HEK293 (cell line): Measurements from ENCODE around the gene STIP1.

Experiments
- FEZF1 ChIP-seq: fragments of 450-650 bp; formaldehyde crosslinking; IDR thresholded peaks from 2 replicates; pipeline ENCODE4 v1.5.1; 2016; ENCODE audit warnings: missing biosample characterization, missing genetic modification characterization
- GLI4 ChIP-seq: fragments of 450-650 bp; formaldehyde crosslinking; IDR thresholded peaks from 2 replicates; pipeline ENCODE4 v1.5.1; 2016; ENCODE audit warnings: missing biosample characterization, missing genetic modification characterization
- REPIN1 ChIP-seq: fragments of 450-650 bp; formaldehyde crosslinking; IDR thresholded peaks from 2 replicates; pipeline ENCODE4 v1.5.1; 2017; ENCODE audit warnings: missing biosample characterization, missing genetic modification characterization, low read depth
- SCRT2 ChIP-seq: fragments of 450-650 bp; formaldehyde crosslinking; IDR thresholded peaks from 2 replicates; pipeline ENCODE4 v1.5.1; 2016; ENCODE audit warnings: missing biosample characterization, missing genetic modification characterization
- TCF7L2 ChIP-seq: IDR thresholded peaks from 2 replicates; pipeline ENCODE4 v1.6.1; 2011; ENCODE audit warnings: low read depth, mild to moderate bottlenecking, inconsistent platforms, low read length, moderate library complexity, borderline replicate concordance
- YY1 ChIP-seq: fragments of 450-650 bp; formaldehyde crosslinking; IDR thresholded peaks from 2 replicates; pipeline ENCODE4 v1.5.1; 2018; ENCODE audit warnings: missing biosample characterization, missing genetic modification characterization
- YY2 ChIP-seq: fragments of 450-650 bp; formaldehyde crosslinking; IDR thresholded peaks from 2 replicates; pipeline ENCODE4 v1.5.1; 2016; ENCODE audit warnings: missing biosample characterization, missing genetic modification characterization
- ZBTB20 ChIP-seq: fragments of 450-650 bp; formaldehyde crosslinking; IDR thresholded peaks from 2 replicates; pipeline ENCODE4 v1.5.1; 2016; ENCODE audit warnings: missing biosample characterization, missing genetic modification characterization
- ZNF223 ChIP-seq: fragments of 450-650 bp; formaldehyde crosslinking; IDR thresholded peaks from 2 replicates; pipeline ENCODE4 v1.5.1; 2016; ENCODE audit warnings: missing biosample characterization, missing genetic modification characterization
- ZNF302 ChIP-seq: fragments of 450-650 bp; formaldehyde crosslinking; IDR thresholded peaks from 2 replicates; pipeline ENCODE4 v1.5.1; 2016; ENCODE audit warnings: missing biosample characterization, missing genetic modification characterization, low read depth
- ZNF366 ChIP-seq: fragments of 450-650 bp; formaldehyde crosslinking; conservative IDR thresholded peaks from 2 replicates; pipeline ENCODE4 v1.5.1; 2016; ENCODE audit warnings: missing biosample characterization, missing genetic modification characterization
- ZNF426 ChIP-seq: fragments of 450-650 bp; formaldehyde crosslinking; IDR thresholded peaks from 2 replicates; pipeline ENCODE4 v1.5.1; 2017; ENCODE audit warnings: missing biosample characterization, missing genetic modification characterization, mild to moderate bottlenecking, inconsistent platforms, moderate library complexity
- ZNF558 ChIP-seq: fragments of 450-650 bp; formaldehyde crosslinking; IDR thresholded peaks from 2 replicates; pipeline ENCODE4 v1.5.1; 2016; ENCODE audit warnings: missing biosample characterization, missing genetic modification characterization
- ZNF585B ChIP-seq: fragments of 450-650 bp; formaldehyde crosslinking; IDR thresholded peaks from 2 replicates; pipeline ENCODE4 v1.5.1; 2016; ENCODE audit warnings: missing biosample characterization, missing genetic modification characterization
- ZNF624 ChIP-seq: fragments of 450-650 bp; formaldehyde crosslinking; IDR thresholded peaks from 2 replicates; pipeline ENCODE4 v1.5.1; 2017; ENCODE audit warnings: missing biosample characterization, missing genetic modification characterization
- ZNF677 ChIP-seq: fragments of 450-650 bp; IDR thresholded peaks from 2 replicates; pipeline ENCODE4 v1.5.0; 2018; ENCODE audit warnings: missing biosample characterization, mild to moderate bottlenecking, missing genetic modification characterization, moderate library complexity
- ZNF792 ChIP-seq: fragments of 450-650 bp; formaldehyde crosslinking; IDR thresholded peaks from 2 replicates; pipeline ENCODE4 v1.5.1; 2016; ENCODE audit warnings: missing biosample characterization, missing genetic modification characterization
- TF ChIP-seq, protein P1 (sequence below): fragments of 450-650 bp; formaldehyde crosslinking; IDR thresholded peaks from 2 replicates; pipeline ENCODE4 v1.5.1; 2016; ENCODE audit warnings: missing biosample characterization, missing genetic modification characterization
- TF ChIP-seq, protein P2 (sequence below): fragments of 450-650 bp; formaldehyde crosslinking; IDR thresholded peaks from 2 replicates; pipeline ENCODE4 v1.5.1; 2016; ENCODE audit warnings: missing biosample characterization, missing genetic modification characterization, borderline replicate concordance
- TF ChIP-seq, protein P3 (sequence below): fragments of 450-650 bp; formaldehyde crosslinking; IDR thresholded peaks from 2 replicates; pipeline ENCODE4 v1.5.1; 2016; ENCODE audit warnings: missing biosample characterization, missing genetic modification characterization
- TF ChIP-seq, protein P4 (sequence below): fragments of 450-650 bp; formaldehyde crosslinking; IDR thresholded peaks from 2 replicates; pipeline ENCODE4 v1.5.1; 2016; ENCODE audit warnings: missing biosample characterization, missing genetic modification characterization
- TF ChIP-seq, protein P5 (sequence below): fragments of 450-650 bp; formaldehyde crosslinking; IDR thresholded peaks from 2 replicates; pipeline ENCODE4 v1.5.1; 2016; ENCODE audit warnings: missing biosample characterization, missing genetic modification characterization, borderline replicate concordance

STIP1 gene

DNA sequence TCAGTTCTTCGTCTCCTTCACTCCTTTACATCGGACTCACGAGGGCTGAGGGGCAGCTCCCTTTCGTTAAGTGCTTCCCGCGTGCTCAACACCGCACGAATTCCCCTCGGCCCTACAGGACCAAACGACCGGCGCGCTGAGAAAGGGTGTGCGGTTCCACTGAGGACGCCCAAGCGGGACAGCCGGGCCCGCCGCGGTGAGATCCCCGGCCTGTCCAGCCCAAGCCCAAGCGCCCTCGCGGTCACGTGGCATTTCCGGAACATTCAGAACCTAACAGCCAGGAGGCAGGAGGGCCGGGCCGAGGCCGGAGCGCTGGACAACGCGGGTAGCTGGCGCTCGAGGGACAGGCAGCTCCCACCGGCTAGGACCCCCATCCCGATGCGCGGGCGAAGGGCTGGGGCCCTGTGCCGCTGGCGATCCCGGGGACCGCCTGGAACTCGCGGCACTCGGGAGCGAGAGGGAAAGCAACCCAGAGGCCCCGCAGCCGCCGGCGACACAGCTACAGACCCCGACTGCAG lies 737 bp upstream of the STIP1 start (continued):
- TF ChIP-seq, protein P1, sequence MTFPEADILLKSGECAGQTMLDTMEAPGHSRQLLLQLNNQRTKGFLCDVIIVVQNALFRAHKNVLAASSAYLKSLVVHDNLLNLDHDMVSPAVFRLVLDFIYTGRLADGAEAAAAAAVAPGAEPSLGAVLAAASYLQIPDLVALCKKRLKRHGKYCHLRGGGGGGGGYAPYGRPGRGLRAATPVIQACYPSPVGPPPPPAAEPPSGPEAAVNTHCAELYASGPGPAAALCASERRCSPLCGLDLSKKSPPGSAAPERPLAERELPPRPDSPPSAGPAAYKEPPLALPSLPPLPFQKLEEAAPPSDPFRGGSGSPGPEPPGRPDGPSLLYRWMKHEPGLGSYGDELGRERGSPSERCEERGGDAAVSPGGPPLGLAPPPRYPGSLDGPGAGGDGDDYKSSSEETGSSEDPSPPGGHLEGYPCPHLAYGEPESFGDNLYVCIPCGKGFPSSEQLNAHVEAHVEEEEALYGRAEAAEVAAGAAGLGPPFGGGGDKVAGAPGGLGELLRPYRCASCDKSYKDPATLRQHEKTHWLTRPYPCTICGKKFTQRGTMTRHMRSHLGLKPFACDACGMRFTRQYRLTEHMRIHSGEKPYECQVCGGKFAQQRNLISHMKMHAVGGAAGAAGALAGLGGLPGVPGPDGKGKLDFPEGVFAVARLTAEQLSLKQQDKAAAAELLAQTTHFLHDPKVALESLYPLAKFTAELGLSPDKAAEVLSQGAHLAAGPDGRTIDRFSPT (tag by site-specific recombination): no peak
- TF ChIP-seq ZNF624 (tag by site-specific recombination) (peak; percentile 16; the same call in 1 of the 2 replicates), ZNF585B (tag by site-specific recombination) (no peak), TCF7L2 (no peak), ZNF558 (no peak), FEZF1 (tag by site-specific recombination) (no peak), ZBTB20 (peak; percentile 72; the same call in 1 of the 2 replicates), ZNF302 (tag by site-specific recombination) (no peak), ZNF426 (tag by site-specific recombination) (no peak), SCRT2 (tag by site-specific recombination) (no peak), REPIN1 (tag by site-specific recombination) (no peak), YY1 (no peak), ZNF366 (tag by site-specific recombination) (no peak), ZNF677 (tag by site-specific recombination) (no peak), YY2 (no peak), ZNF223 (no peak), GLI4 (tag by site-specific recombination) (0 out of 2 replicates have a peak, but pooled peaks have one; percentile 65), ZNF792 (tag by site-specific recombination) (0 out of 2 replicates have a peak, but pooled peaks have one; percentile 43)
- TF ChIP-seq, protein P2, sequence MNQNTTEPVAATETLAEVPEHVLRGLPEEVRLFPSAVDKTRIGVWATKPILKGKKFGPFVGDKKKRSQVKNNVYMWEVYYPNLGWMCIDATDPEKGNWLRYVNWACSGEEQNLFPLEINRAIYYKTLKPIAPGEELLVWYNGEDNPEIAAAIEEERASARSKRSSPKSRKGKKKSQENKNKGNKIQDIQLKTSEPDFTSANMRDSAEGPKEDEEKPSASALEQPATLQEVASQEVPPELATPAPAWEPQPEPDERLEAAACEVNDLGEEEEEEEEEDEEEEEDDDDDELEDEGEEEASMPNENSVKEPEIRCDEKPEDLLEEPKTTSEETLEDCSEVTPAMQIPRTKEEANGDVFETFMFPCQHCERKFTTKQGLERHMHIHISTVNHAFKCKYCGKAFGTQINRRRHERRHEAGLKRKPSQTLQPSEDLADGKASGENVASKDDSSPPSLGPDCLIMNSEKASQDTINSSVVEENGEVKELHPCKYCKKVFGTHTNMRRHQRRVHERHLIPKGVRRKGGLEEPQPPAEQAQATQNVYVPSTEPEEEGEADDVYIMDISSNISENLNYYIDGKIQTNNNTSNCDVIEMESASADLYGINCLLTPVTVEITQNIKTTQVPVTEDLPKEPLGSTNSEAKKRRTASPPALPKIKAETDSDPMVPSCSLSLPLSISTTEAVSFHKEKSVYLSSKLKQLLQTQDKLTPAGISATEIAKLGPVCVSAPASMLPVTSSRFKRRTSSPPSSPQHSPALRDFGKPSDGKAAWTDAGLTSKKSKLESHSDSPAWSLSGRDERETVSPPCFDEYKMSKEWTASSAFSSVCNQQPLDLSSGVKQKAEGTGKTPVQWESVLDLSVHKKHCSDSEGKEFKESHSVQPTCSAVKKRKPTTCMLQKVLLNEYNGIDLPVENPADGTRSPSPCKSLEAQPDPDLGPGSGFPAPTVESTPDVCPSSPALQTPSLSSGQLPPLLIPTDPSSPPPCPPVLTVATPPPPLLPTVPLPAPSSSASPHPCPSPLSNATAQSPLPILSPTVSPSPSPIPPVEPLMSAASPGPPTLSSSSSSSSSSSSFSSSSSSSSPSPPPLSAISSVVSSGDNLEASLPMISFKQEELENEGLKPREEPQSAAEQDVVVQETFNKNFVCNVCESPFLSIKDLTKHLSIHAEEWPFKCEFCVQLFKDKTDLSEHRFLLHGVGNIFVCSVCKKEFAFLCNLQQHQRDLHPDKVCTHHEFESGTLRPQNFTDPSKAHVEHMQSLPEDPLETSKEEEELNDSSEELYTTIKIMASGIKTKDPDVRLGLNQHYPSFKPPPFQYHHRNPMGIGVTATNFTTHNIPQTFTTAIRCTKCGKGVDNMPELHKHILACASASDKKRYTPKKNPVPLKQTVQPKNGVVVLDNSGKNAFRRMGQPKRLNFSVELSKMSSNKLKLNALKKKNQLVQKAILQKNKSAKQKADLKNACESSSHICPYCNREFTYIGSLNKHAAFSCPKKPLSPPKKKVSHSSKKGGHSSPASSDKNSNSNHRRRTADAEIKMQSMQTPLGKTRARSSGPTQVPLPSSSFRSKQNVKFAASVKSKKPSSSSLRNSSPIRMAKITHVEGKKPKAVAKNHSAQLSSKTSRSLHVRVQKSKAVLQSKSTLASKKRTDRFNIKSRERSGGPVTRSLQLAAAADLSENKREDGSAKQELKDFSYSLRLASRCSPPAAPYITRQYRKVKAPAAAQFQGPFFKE (tag by site-specific recombination): no peak; the same call in 1 of the 2 replicates
- TF ChIP-seq, protein P3, sequence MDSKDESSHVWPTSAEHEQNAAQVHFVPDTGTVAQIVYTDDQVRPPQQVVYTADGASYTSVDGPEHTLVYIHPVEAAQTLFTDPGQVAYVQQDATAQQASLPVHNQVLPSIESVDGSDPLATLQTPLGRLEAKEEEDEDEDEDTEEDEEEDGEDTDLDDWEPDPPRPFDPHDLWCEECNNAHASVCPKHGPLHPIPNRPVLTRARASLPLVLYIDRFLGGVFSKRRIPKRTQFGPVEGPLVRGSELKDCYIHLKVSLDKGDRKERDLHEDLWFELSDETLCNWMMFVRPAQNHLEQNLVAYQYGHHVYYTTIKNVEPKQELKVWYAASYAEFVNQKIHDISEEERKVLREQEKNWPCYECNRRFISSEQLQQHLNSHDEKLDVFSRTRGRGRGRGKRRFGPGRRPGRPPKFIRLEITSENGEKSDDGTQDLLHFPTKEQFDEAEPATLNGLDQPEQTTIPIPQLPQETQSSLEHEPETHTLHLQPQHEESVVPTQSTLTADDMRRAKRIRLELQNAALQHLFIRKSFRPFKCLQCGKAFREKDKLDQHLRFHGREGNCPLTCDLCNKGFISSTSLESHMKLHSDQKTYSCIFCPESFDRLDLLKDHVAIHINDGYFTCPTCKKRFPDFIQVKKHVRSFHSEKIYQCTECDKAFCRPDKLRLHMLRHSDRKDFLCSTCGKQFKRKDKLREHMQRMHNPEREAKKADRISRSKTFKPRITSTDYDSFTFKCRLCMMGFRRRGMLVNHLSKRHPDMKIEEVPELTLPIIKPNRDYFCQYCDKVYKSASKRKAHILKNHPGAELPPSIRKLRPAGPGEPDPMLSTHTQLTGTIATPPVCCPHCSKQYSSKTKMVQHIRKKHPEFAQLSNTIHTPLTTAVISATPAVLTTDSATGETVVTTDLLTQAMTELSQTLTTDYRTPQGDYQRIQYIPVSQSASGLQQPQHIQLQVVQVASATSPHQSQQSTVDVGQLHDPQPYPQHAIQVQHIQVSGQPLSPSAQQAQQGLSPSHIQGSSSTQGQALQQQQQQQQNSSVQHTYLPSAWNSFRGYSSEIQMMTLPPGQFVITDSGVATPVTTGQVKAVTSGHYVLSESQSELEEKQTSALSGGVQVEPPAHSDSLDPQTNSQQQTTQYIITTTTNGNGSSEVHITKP: peak; percentile 16; the same call in 1 of the 2 replicates
- TF ChIP-seq, protein P4, sequence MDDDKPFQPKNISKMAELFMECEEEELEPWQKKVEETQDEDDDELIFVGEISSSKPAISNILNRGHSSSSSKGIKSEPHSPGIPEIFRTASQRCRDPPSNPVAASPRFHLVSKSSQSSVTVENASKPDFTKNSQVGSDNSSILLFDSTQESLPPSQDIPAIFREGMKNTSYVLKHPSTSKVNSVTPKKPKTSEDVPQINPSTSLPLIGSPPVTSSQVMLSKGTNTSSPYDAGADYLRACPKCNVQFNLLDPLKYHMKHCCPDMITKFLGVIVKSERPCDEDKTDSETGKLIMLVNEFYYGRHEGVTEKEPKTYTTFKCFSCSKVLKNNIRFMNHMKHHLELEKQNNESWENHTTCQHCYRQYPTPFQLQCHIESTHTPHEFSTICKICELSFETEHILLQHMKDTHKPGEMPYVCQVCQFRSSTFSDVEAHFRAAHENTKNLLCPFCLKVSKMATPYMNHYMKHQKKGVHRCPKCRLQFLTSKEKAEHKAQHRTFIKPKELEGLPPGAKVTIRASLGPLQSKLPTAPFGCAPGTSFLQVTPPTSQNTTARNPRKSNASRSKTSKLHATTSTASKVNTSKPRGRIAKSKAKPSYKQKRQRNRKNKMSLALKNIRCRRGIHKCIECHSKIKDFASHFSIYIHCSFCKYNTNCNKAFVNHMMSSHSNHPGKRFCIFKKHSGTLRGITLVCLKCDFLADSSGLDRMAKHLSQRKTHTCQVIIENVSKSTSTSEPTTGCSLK: no peak
- TF ChIP-seq, protein P5, sequence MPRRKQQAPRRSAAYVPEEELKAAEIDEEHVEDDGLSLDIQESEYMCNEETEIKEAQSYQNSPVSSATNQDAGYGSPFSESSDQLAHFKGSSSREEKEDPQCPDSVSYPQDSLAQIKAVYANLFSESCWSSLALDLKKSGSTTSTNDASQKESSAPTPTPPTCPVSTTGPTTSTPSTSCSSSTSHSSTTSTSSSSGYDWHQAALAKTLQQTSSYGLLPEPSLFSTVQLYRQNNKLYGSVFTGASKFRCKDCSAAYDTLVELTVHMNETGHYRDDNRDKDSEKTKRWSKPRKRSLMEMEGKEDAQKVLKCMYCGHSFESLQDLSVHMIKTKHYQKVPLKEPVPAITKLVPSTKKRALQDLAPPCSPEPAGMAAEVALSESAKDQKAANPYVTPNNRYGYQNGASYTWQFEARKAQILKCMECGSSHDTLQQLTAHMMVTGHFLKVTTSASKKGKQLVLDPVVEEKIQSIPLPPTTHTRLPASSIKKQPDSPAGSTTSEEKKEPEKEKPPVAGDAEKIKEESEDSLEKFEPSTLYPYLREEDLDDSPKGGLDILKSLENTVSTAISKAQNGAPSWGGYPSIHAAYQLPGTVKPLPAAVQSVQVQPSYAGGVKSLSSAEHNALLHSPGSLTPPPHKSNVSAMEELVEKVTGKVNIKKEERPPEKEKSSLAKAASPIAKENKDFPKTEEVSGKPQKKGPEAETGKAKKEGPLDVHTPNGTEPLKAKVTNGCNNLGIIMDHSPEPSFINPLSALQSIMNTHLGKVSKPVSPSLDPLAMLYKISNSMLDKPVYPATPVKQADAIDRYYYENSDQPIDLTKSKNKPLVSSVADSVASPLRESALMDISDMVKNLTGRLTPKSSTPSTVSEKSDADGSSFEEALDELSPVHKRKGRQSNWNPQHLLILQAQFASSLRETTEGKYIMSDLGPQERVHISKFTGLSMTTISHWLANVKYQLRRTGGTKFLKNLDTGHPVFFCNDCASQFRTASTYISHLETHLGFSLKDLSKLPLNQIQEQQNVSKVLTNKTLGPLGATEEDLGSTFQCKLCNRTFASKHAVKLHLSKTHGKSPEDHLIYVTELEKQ (tag by site-specific recombination): no peak
